Effector CD8-positive, alpha-beta T cell (primary cell): ENCODE data around the gene NDUFB11.
"Not testable (repeated sequence)": the region's sequence is repeated elsewhere in the genome, so short reads cannot be mapped to it uniquely, and the experiment has no call there.

Experiments used
- DNase-seq: peaks from one replicate; lab custom pipeline; 2025; lab: John Stamatoyannopoulos, UW

The NDUFB11 gene

GRCh38 chrX:47146936-47147859 is 2.7 kb upstream of the NDUFB11 start:
- DNase-seq, result no peak

- no peak for DNase-seq
These were observed 1.8 kb upstream of the NDUFB11 start for GRCh38 chrX:47146121-47146935.

- DNase-seq, result peak; percentile 45
These were observed 1.1 kb upstream of the NDUFB11 start for GRCh38 chrX:47145395-47146120.

- no peak for DNase-seq
These were observed 442 bp downstream of the NDUFB11 start for GRCh38 chrX:47143894-47144625.

- DNase-seq, result no peak
These were observed 6.3 kb downstream of the NDUFB11 start for GRCh38 chrX:47138171-47138570.

- DNase-seq, result not testable (repeated sequence)
These were observed 8.9 kb downstream of the NDUFB11 start for GRCh38 chrX:47135650-47136049.

GRCh38 chrX:47133493-47133892 is 11.0 kb downstream of the NDUFB11 start:
- DNase-seq, result no peak

- no peak for DNase-seq
These were observed 14.6 kb downstream of the NDUFB11 start for GRCh38 chrX:47129899-47130358.

- peak; percentile 81 for DNase-seq
These were observed 15.2 kb downstream of the NDUFB11 start for GRCh38 chrX:47129157-47129898.

- not testable (repeated sequence) for DNase-seq
These were observed 20.0 kb downstream of the NDUFB11 start for GRCh38 chrX:47124466-47124865.

GRCh38 chrX:47116551-47117110 is 27.9 kb downstream of the NDUFB11 start:
- DNase-seq, result not testable (repeated sequence)

- no peak for DNase-seq
These were observed 32.1 kb downstream of the NDUFB11 start for GRCh38 chrX:47112316-47112954.

- not testable (repeated sequence) for DNase-seq
These were observed 33.4 kb downstream of the NDUFB11 start for GRCh38 chrX:47110936-47111615.

- no peak for DNase-seq
These were observed 43.3 kb downstream of the NDUFB11 start for GRCh38 chrX:47101206-47101605.

- no peak for DNase-seq
These were observed 46.0 kb downstream of the NDUFB11 start for GRCh38 chrX:47098338-47099094.

- no peak for DNase-seq
These were observed 47.5 kb downstream of the NDUFB11 start for GRCh38 chrX:47097018-47097417.

GRCh38 chrX:47093860-47094259 is 50.6 kb downstream of the NDUFB11 start:
- no peak for DNase-seq

GRCh38 chrX:47093248-47093647 is 51.3 kb downstream of the NDUFB11 start:
- no peak for DNase-seq
